GM21390 (cell line): ENCODE results near the gene CRYBB1.
A peak's percentile ranks its signal among the peaks of the same experiment; 100 is the strongest.

Experiments used
- ATAC-seq: cut with Tn5 transposase; IDR thresholded peaks from one replicate; pipeline ENCODE4 v1.9.1; 2021; ENCODE audit not compliant: unreplicated experiment

The CRYBB1 gene

DNA sequence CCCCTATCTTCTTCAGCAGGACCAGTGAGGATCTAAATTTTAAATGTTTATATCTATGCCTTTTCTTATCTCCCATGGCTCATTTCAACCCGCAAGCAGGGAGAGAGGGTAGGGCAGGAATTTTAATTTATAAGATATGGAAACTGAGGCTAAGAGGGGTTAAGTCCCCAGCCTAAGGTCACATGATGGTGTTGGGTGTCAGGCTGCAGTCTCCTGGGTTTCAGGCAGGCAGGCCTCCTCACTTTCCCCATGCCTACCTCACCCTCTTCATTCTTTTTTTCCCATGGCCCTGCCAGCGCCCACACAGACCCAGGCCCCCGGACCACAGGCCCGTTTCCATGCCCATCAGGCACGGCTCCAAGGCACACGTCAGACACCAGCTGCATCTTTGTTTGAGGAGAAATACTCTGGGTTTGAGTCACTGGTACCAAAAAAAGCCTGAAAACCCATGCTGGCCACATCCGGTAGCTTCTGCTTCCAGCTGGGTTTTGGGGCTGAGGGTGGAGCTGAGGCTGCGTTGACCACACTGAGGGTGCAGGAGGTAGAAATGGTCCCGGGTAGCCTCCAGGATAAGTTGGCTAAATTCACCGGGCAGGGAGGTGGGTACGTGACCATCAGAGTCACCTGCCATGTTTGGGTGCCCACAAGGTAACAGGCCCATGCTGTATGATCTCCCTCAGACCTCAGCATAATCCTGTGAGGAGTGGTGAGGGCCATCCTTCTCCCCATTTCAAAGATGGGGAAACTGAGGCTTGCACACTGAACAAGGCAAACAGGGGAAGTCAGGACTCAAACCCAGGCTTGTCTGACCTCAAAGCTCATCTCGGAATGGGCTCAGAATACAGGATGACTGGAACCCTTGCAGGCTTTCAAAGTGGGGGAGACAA lies 7.5 kb downstream of the CRYBB1 start:
- peak; percentile 78 for ATAC-seq

DNA sequence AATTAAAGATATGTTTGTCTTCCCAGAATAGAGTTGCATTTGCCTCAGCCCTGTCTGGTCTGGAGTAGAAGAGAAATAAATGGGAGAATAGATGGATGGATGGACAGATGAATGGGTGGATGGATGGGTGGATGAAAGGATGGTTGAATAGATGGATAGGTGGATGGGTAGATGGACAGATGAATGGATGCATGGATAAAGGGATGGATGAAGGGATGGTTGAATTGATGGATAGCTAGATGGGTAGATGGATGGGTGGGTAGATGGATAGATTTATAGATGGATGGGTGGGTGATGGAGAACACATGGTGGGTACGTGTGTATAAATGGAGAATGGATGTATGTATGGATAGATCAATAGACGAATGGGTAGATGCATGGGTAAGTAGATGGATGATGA lies 8.5 kb downstream of the CRYBB1 start:
- no peak for ATAC-seq

DNA sequence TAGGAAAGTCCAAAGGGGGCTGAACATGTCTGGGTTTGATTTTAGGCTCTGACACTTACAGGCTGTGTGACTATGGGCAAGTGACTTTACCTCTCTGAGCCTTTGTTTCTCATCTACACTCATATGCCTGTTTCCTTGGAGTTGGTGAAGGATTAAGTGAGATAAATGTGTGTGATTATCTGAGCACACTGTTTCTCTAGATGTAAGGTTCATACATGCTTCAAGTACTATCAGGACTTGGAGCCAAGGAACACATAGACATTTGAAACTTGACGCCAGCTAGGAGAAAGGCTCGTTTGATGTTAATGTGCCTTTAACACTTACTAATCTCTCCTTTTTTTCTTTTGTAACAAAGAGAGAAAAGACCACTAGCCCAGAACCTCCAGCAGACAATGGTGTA lies 9.7 kb downstream of the CRYBB1 start:
- ATAC-seq, result no peak

DNA sequence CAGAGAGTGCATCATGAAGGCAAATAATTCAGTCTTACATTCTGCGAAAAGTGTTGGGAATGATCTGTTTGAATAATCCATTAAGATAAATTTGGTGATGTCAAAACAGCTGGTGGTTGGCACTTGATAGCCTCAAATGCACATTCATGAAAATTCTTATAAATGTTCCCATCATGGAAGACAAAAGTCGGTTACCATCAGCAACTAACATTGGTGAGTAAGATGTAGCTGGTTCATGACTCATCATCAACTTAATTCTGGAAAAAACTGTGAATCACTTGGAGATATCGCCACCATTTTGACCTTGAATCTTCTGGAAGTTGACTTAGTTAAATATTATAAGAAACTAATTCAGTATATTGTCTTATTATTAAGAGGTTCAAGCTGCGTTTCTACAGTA lies 11.2 kb downstream of the CRYBB1 start:
- no peak for ATAC-seq

DNA sequence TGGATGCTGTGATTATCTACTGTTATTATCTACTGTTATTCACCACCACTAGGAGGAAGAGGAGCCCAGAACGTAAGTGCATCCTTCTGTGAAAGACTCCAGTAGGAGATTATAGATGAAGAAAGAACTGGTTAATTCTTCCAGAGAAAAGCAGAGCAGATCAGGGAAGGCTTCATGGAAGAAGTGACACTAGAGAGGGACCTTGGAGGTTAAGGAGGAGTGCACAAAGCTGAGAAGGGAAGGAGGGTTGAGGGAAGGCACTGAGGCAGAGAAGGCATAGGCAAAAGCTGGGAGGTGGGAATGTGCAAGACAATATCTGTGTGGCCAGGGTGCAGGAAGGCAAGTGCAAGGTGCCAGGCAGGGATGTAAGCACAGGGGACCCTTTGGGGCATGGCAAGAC lies 13.5 kb downstream of the CRYBB1 start:
- no peak for ATAC-seq

DNA sequence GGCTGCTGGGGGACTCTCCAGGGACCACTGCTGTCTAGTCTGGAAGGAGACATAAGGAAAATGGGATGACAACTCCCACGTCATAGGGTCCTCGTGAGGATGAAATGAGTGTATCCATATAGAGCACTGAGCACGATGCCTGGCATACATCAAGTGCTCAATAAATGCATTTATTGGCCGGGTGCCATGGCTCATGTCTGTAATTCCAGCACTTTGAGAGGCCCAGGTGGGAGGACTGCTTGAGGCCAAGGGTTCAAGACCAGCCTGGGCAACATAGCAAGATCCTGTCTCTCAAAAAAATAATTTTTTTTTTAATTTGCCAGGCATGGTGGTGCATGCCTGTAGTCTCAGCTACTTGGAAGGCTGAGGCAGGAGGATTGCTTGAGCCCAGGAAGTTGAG lies 15.7 kb downstream of the CRYBB1 start:
- no peak for ATAC-seq

DNA sequence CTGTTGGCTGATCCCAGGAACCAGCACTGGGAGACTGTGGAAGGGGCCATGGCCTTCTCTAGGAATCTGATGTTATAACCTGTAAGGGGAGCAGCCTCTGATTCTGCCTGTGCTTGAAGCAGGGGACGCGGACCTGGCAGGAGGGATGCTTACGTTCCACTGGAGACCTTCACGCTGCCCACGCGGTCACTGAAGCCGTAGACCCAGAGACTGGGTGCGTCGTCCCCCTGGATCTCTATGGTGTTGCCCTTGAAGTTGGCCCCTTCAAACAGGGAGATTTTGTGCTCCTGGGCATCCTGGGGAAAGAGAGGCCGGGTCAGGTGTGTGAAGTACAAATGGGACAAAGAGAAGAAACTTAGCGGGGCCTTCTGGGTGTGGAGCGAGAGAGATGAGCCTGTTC lies 16.1 kb downstream of the CRYBB1 start:
- ATAC-seq, result no peak

DNA sequence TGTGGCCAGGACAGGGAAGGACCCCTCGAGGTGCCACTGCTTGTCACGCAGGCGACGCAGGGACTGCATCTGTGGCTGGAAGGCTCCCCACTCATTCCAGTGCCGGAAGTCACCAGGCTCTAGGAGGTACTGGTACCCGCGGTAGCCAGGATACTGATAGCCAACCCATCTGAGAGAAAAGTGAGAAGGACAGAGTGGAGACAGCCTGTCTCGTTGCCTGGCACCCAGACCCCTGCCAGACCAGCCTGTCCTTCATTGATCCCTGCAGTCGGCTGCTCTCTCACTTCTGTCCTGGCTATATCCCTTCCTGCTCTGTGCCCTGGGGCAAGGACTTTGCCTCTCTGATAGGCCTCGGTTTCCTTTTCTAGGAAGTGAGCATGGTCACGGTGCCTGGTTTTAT lies 18.3 kb downstream of the CRYBB1 start:
- ATAC-seq, result no peak

DNA sequence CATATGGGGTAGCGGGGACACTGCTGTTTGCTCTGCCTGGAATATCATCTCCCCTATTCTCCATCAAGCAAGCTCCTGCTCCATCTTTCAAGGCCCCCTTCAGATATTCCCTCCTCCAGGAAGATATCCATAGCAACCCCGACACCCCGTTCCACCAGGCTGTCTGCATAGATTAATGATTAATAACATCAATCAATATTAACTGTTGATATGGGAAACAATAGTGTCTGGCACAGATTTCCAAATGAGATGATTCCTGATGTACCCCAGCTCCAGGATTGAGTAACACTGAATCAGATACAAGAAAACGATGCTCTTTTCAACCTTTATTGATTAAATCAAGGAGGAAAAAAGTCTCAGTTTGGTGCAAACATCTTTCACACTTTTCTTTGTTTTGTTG lies 20.3 kb downstream of the CRYBB1 start:
- no peak for ATAC-seq

DNA sequence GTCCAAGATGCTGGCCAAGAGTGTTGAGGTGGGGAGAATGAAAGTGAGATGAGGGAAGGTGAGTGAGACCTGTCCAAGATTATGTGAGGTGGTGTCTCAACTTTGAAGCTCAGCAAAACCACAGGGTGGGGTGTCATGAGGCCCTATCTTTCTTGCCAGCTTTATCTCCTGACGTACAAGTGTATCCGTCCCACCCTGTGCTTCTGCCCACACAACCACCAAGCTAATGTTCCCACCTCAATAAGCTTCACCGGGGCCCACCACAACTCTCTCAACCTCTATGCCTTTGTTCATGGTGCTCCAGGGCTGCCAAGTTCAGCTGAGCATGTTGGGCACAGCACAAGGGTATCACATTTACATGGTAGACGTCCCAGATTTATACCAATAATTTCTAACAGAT lies 20.8 kb downstream of the CRYBB1 start:
- ATAC-seq, result no peak

DNA sequence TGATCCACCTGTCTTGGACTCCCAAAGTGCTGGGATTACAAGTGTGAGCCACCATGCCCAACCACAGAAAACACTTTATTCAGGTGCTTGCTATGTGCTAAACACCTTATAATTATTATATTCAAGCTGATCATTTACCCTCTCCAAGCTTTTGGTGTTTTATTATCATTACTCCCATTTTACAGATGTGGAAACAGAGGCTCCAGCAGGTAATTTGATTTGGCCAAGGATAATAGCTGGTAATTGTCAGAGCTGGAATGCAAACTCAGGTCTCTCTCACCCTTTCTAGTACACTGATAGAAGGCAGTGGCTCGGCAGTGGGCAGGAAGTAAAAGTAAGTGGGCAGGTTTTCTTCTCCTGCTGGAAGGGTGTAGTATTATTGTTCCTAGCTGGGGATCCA lies 24.1 kb downstream of the CRYBB1 start:
- ATAC-seq, result no peak

DNA sequence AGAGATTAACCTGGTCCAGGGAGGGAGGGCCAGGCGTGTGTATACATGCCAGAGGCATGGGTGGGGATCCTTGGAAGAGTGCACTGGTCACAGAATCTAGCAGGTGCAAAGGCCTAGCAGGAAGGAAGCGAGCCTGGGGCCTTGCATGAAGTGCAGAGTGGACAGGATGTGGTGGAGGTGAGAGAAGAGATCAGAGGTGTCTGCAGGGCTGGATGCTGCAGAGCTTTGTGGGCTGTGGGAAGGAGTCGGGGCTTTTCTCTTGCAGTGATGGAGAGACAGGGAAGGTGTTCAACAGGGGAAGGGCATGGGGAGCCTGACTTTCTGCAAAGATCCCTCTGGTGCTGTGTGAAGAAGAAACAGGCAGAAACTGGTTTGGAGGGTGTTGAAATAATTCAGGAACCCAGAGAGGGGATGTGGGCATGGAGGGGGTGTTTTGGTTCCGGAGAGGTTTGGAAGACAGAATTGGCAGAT lies 25.4 kb downstream of the CRYBB1 start:
- peak; percentile 74 for ATAC-seq

DNA sequence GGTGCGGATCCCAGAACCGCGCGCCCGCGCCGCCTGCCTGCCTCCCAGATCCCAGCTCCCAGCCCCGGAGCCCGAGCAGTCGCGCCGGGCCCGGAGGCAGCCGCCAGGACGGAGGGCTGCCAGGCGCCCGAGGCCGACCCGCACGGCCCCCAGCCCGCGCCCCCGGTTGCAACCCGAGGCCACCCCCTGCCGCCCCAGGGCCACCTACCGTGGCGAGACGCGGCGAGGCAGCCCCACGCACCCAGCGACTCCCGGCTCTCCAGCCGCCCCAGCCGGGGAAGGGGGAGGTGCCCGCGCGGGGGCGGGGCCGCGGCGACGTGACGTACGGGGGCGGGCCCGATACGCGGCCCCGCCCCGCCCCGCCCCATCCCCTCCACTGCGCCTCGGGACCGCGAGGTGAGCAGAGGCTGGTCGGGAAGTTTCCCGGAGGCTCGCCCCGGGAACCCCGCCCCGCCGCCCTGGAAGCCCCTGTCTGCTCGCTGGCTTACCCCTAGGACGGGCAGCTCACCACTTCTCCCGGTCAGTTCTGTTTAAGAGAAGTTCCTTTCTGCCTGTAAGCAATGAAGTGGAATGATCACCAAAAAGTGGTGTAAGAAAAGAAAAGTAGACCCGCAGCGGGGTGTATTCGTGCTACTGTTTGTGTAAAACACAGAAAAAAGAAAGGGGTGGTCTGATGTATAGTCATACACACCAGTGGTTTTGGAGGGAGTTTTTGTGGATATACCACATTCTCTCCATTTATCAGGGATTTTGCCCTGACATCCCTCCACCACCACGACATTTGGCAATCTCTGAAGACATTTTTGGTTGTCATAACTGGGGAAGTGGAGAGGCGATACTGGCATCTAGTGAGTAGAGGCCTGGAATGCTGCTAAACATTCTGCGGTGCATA lies 27.7 kb downstream of the CRYBB1 start, which contains the start of gene TPST2:
Gene TPST2, minus strand, starts transcription at position 288 of the 892 bp plus-strand sequence. CDS start 48,502 bp downstream, outside the sequence.
- peak; percentile 63 for ATAC-seq

DNA sequence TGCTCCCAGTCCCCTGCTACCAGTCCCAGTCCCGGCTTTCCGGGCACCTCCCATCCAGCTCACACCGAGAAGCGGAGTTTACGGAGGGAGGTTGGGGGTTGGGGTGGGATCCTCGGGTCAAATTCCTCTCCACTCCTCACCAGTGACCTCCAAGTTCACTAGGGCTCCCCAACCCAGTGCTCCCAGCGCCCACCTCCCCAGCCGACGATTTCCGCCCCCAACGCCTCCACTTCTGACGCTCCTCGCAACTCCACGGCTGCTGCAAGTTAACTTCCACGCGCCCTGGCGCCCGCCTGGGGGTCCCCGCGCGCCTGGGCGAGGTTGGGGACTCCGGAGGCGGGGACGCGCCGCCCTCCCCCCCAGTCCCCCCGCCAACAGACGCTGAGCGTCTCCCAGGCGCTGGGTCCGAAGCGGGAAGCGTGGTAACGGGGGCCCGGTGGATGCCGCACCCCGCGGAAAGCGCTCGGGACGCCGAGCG lies 28.4 kb downstream of the CRYBB1 start:
- ATAC-seq, result no peak

DNA sequence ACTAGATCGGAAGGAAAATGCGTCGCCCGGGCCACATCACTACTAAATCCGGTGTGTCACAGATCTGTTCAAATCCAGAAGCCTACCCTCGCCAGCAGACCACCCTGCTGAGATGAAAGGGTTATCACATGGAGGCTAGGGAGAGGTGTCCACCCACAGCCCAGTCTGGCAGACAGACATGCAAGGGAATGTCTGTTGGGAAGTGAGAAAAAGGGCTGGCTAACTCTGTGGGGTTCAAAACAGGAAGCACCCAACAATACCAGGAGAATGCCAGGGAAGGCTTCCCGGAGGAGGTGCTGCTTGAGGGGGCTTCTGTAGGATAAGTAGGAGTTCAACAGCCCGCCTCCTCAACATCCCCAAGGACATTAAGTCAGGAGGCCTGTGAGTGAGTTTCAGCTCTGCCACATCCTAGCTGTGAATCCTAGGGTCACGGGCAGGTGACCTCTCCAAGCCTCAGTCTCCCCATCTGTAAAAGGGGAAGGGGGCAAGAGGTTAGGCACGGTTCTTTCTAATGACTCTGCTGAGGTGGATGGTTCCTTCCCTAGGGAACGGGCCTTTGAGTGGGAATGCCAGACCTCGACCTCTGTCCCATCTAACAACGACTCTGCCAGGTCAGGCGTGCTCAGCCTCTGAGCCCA lies 29.0 kb downstream of the CRYBB1 start:
- ATAC-seq, result no peak

DNA sequence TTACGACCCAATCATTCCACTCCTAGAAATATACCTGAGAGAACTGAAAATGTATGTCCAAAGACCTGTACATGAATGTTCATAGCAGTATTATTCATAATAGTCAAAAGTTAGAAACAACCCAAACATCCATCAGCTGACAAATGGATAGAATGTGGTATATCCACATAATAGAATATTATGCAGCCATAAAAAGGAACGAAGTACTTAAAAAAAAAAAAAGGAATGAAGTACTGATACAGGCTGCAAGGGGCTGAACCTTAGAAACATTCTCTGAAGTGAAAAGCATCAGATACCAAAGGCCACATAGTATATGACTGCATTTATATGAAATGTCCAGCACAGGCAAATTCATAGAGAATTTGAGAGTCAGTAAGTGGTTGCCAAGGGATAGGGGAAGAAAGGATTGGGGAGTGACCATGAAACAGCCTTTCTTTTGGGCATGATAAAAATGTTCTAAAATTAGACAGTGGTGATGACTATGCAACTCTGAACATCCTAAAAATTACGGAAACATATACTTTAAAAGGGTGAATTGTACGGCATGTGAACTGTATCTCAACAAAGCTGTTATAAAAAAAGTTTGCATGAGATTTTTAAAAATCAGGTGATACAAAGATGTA lies 29.7 kb downstream of the CRYBB1 start:
- ATAC-seq, result no peak

DNA sequence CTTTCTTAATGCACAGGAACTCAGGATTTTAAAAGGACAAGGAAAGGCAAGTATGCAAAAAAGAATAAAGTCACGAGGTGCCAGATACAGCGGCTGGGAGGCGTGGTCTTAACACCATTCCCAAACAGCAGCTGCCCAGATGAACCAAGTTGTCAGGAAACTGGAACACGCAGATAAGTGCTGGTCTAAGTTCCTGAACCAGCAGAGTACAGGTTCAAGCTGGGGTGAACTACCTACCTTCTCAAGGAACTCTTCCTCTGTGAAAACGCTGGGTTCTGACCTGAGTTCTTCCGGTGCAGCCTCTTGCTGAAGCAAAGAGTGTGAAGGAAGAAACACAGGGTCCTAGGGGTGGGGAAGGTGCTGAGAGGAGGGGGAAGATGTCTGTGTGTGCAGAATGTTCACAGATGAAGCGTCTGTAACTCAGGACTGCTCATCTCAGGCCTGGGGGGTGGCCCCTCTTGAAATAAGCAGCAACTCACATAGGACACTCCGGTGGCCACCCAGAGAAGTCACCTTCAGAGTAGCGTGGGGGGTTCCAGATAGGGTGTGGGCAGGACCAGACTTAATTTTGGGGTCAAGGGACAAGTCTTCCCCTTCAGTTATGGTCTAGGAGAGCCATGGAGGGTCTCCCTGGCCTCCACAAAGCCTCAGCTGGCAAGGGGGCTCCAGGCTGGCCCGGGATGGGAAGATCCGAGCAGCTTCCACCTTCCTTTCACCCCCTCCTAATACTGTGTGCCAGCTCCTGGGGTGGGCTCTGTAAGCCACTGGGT lies 31.1 kb downstream of the CRYBB1 start:
- no peak for ATAC-seq

DNA sequence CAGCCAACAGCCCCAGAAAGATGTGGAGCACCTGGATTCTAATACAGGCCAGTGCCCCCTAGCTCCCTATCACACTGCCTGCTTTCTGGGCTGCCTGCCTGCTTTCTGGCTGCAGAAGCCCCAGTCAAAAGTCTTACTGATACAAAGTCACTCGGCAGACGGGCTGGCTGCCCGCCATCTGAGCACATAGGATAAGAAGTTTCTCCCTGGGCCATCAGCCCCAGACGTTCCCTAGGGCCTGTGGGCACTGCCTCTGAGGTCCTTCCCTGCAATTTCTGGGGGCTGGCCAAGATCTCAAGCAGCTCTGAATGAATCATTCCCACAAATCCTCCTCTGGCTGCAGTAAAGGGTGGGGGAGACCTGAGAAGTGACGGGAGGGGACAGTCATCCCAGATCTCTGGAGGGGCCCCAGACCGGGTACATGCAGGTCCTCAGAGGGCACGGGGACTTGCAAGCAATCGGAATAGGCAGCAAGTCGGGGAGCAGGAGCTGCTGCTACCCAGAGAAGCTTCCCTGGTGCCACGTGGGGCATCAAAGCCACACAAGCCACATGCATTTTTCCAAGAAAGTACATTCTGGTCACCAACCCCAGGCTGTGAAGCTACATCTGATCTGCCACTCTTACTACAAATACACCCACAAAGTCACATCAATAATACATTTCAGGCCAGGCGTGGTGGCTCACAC lies 32.6 kb downstream of the CRYBB1 start:
- ATAC-seq, result no peak

DNA sequence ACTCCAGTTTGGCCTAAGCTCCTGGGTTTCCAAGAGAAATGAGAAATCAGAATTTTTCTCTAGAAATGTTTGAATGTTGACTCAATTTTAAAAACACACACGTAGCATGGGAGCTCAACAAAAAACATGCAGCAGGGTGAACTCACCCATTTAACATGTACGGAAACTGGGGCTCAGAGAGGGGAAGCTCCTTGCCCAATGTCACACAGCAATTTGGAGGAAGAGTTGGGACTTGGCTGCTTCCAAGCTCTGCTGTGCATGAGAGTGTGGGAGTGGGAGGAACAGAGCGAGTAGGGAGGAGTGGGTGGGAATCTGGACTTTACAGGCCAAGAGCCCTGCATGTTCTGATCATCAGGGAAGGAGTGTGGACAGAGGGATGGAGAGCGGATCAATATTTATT lies 33.8 kb downstream of the CRYBB1 start:
- ATAC-seq, result no peak
